ENCODE data around the gene ECPAS.

- TF ChIP-seq CTCF (conservative IDR thresholded peaks at IDR 0.05; ENCODE audit: low read length) (no peak), EZH2phosphoT487 (IDR thresholded peaks at IDR 0.05; ENCODE audit: borderline replicate concordance, low read depth, low read length) (no peak)
These were observed 167.4 kb downstream of the ECPAS start for GRCh38 chr9:111316796-111317195.

Data from OCI-LY7 (cell line).